Astrocyte of the cerebellum (primary cell): ENCODE results near the gene RAD52.

Experiments used
- DNase-seq: peaks from one replicate; pipeline ENCODE4 v3.0.0-alpha.2; 2011; ENCODE audit warnings: low read depth
- H3K4me3 ChIP-seq: 2 replicates; pipeline ENCODE4 v1.5.1; 2011; ENCODE audit warnings: mild to moderate bottlenecking, low read depth, low read length, moderate library complexity
- in situ Hi-C: cut with HindIII; loops from 2 replicates; pipeline ENCODE4 v1.10.0; 2017; ENCODE audit warnings: low sequenced_read_pairs
- TF ChIP-seq, protein P1 (sequence below): IDR thresholded peaks from 2 replicates; pipeline ENCODE4 v1.5.1; 2012; ENCODE audit warnings: low read length, low read depth, moderate library complexity, mild to moderate bottlenecking; ENCODE audit errors: missing control alignments

RAD52 gene

DNA sequence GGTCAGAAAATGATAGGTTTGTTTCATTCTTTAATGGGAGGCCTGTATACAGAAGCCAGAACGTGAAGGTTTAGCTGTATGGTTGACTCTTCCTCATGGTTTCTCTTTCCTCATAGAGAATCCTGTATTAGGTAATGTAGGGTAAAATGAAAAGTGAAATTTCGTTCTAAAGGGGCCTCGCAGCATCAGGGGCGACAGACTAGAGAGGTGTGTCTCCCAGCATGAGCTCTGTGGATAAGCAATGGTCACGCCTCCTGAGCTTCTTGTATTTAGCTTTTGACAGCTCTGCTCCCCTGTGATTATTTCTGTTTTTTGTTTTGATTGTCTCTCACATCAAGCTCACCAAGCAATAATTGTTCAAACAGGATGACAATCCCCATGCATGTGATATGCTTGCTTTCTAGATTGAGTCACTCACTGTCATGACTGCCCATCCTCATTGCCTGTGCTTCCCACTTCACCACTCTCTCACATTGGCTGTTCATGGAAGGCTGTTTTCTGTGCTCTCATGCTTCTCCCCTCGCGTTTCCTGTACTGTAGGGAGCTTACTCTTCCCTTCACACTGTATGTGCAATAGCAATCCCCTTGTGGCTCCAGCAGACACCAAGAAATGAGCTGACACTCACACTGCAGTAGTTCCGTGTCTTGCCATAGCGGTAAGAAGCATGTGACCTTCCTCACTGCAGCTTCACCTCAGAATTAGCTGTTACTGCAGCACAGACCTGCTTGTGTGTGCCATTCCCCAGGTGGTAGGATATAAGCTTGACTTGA is 44.0 kb downstream of the RAD52 start:
- in situ Hi-C loops = no loop called here
- DNase-seq = no peak
- TF ChIP-seq, protein P1, sequence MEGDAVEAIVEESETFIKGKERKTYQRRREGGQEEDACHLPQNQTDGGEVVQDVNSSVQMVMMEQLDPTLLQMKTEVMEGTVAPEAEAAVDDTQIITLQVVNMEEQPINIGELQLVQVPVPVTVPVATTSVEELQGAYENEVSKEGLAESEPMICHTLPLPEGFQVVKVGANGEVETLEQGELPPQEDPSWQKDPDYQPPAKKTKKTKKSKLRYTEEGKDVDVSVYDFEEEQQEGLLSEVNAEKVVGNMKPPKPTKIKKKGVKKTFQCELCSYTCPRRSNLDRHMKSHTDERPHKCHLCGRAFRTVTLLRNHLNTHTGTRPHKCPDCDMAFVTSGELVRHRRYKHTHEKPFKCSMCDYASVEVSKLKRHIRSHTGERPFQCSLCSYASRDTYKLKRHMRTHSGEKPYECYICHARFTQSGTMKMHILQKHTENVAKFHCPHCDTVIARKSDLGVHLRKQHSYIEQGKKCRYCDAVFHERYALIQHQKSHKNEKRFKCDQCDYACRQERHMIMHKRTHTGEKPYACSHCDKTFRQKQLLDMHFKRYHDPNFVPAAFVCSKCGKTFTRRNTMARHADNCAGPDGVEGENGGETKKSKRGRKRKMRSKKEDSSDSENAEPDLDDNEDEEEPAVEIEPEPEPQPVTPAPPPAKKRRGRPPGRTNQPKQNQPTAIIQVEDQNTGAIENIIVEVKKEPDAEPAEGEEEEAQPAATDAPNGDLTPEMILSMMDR = no peak
- H3K4me3 ChIP-seq = no peak overlapping the region

DNA sequence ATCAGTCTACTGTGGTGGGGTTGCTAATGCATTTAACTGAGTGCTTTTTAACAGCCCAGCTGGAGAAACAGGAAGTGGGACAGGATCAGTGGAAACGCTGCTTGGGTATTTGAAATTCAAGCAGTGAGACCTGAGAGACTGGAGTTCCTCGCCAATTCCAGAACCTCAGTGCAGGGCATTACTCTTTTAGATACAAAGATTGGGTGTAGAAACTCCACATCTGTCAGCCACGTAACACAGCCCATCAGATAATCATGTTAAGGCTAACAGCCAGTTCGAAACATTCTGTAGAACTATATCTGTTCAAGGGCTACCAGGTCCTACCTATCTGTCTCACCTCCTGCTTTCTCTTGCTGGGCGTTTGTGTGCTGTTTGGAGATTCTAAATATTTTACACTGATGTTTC is 45.5 kb downstream of the RAD52 start:
- TF ChIP-seq, protein P1 = no peak
- H3K4me3 ChIP-seq = no peak overlapping the region
- in situ Hi-C loops = no loop called here
- no peak for DNase-seq

DNA sequence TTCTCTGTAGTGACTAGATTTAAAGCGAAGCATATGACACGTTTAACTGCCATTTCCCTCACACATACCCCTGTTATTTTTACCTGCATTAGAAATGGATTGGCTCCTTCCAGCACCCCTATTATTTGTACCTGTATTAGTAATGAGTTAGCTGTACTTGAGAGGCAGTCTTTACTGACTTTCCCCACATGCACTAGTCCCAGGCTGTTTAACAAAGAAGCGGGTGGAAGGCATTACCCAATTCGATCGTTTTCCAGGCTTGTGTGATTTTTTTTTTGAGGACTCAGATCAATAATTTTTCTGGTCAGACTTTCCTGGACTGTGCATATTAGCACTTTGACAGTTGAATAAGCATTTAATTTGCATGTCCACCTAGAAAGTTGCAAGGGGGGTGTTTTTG is 46.4 kb downstream of the RAD52 start:
- DNase-seq = no peak
- TF ChIP-seq, protein P1 = no peak
- in situ Hi-C loops = no loop called here
- H3K4me3 ChIP-seq = no peak overlapping the region

DNA sequence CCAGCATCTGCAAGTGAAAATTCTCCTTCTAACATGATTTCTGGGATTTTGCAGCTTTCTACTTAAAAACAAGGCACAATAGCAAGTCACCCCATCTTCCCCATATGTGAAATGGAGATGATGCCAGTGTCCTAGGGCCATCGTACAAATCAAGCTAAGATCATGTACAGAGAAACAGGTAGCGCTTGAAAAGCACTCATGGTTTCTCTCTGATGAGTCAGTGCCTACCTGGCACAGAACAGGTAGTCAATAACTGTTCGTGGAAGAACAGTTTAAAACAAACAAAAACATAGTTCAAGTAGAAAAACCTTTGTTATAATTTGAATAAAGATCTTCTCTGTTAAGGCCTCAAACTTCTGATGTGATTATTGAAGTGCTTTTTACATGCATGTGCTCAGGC is 46.9 kb downstream of the RAD52 start:
- H3K4me3 ChIP-seq = no peak overlapping the region
- DNase-seq = no peak
- TF ChIP-seq, protein P1 = no peak
- in situ Hi-C loops = no loop called here

DNA sequence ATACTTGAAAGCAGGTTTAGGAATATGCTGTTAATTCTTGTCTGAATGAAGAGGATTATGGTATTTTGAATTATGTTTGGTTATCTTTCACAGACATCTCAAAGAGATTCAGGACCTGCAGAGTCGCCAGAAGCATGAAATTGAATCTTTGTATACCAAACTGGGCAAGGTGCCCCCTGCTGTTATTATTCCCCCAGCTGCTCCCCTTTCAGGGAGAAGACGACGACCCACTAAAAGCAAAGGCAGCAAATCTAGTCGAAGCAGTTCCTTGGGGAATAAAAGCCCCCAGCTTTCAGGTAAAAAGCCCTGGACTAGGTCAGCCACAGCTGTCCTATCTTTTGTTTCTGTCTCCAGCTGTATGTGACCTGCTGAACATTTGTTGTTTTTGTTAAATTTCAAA is 52.1 kb downstream of the RAD52 start:
- TF ChIP-seq, protein P1 = no peak
- in situ Hi-C loops = no loop called here
- no peak for DNase-seq
- no peak overlapping the region for H3K4me3 ChIP-seq

DNA sequence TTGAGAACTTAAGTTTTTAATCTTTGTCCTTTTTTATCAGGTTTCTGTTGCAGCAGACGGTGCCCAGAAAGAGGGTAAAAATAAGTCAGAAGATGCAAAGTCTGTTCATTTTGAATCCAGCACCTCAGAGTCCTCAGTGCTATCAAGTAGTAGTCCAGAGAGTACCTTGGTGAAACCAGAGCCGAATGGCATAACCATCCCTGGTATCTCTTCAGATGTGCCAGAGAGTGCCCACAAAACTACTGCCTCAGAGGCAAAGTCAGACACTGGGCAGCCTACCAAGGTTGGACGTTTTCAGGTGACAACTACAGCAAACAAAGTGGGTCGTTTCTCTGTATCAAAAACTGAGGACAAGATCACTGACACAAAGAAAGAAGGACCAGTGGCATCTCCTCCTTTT is 53.5 kb downstream of the RAD52 start:
- TF ChIP-seq, protein P1 = no peak
- H3K4me3 ChIP-seq = no peak overlapping the region
- no peak for DNase-seq
- in situ Hi-C loops = no loop called here
